ENCODE measurements around the gene MAD1L1.

Gene MAD1L1

GRCh38 chr7:2066251-2066919 lies 166.4 kb downstream of the MAD1L1 start:
- H3K4me3 ChIP-seq (ENCODE audit: severe bottlenecking), result no peak overlapping the region
- DNase-seq (ENCODE audit: low spot score) (no peak), ATAC-seq (ENCODE audit: low read depth) (no peak)
- peaks cover 6% of the 10 kb centered on the region for H3K4me1 ChIP-seq (ENCODE audit: insufficient read depth, poor library complexity, severe bottlenecking)
- no peak for TF ChIP-seq CTCF (IDR thresholded peaks at IDR 0.05; ENCODE audit: poor library complexity, severe bottlenecking)
- H3K27me3 ChIP-seq (ENCODE audit: insufficient read depth, poor library complexity, severe bottlenecking), result no peaks in the 10 kb centered on the region
- no peak overlapping the region for H3K27ac ChIP-seq (ENCODE audit: poor library complexity, severe bottlenecking)
- no peaks in the 10 kb centered on the region for H3K36me3 ChIP-seq (ENCODE audit: low read depth)
- H3K9me3 ChIP-seq (ENCODE audit: severe bottlenecking), result no peaks in the 10 kb centered on the region

- Histone ChIP-seq H3K27ac (ENCODE audit: poor library complexity, severe bottlenecking) (no peak overlapping the region), H3K9me3 (ENCODE audit: severe bottlenecking) (no peaks in the 10 kb centered on the region), H3K36me3 (ENCODE audit: low read depth) (no peaks in the 10 kb centered on the region), H3K27me3 (ENCODE audit: insufficient read depth, poor library complexity, severe bottlenecking) (no peaks in the 10 kb centered on the region), H3K4me3 (ENCODE audit: severe bottlenecking) (no peak overlapping the region), H3K4me1 (ENCODE audit: insufficient read depth, poor library complexity, severe bottlenecking) (peaks cover 6% of the 10 kb centered on the region)
- ATAC-seq (ENCODE audit: low read depth) (no peak), DNase-seq (ENCODE audit: low spot score) (no peak)
- no peak for TF ChIP-seq CTCF (IDR thresholded peaks at IDR 0.05; ENCODE audit: poor library complexity, severe bottlenecking)
These were observed 167.2 kb downstream of the MAD1L1 start for GRCh38 chr7:2065528-2065927.

GRCh38 chr7:2063563-2064260 lies 169.0 kb downstream of the MAD1L1 start:
- Histone ChIP-seq H3K4me1 (ENCODE audit: insufficient read depth, poor library complexity, severe bottlenecking) (peaks cover 6% of the 10 kb centered on the region), H3K36me3 (ENCODE audit: low read depth) (no peaks in the 10 kb centered on the region), H3K27ac (ENCODE audit: poor library complexity, severe bottlenecking) (no peak overlapping the region), H3K4me3 (ENCODE audit: severe bottlenecking) (no peak overlapping the region), H3K9me3 (ENCODE audit: severe bottlenecking) (no peaks in the 10 kb centered on the region), H3K27me3 (ENCODE audit: insufficient read depth, poor library complexity, severe bottlenecking) (no peaks in the 10 kb centered on the region)
- DNase-seq (ENCODE audit: low spot score) (no peak), ATAC-seq (ENCODE audit: low read depth) (peak; percentile 64)
- no peak for TF ChIP-seq CTCF (IDR thresholded peaks at IDR 0.05; ENCODE audit: poor library complexity, severe bottlenecking)

GRCh38 chr7:2062648-2063047 lies 170.1 kb downstream of the MAD1L1 start:
- H3K36me3 ChIP-seq (ENCODE audit: low read depth), result no peaks in the 10 kb centered on the region
- H3K27ac ChIP-seq (ENCODE audit: poor library complexity, severe bottlenecking), result no peak overlapping the region
- H3K4me1 ChIP-seq (ENCODE audit: insufficient read depth, poor library complexity, severe bottlenecking), result peaks cover 6% of the 10 kb centered on the region
- DNase-seq (ENCODE audit: low spot score) (no peak), ATAC-seq (ENCODE audit: low read depth) (no peak)
- H3K9me3 ChIP-seq (ENCODE audit: severe bottlenecking), result no peaks in the 10 kb centered on the region
- no peak for TF ChIP-seq CTCF (IDR thresholded peaks at IDR 0.05; ENCODE audit: poor library complexity, severe bottlenecking)
- H3K27me3 ChIP-seq (ENCODE audit: insufficient read depth, poor library complexity, severe bottlenecking), result no peaks in the 10 kb centered on the region
- no peak overlapping the region for H3K4me3 ChIP-seq (ENCODE audit: severe bottlenecking)

- no peak overlapping the region for H3K4me3 ChIP-seq (ENCODE audit: severe bottlenecking)
- TF ChIP-seq CTCF (IDR thresholded peaks at IDR 0.05; ENCODE audit: poor library complexity, severe bottlenecking), result no peak
- H3K27ac ChIP-seq (ENCODE audit: poor library complexity, severe bottlenecking), result no peak overlapping the region
- no peaks in the 10 kb centered on the region for H3K9me3 ChIP-seq (ENCODE audit: severe bottlenecking)
- H3K36me3 ChIP-seq (ENCODE audit: low read depth), result no peaks in the 10 kb centered on the region
- peaks cover 6% of the 10 kb centered on the region for H3K4me1 ChIP-seq (ENCODE audit: insufficient read depth, poor library complexity, severe bottlenecking)
- no peaks in the 10 kb centered on the region for H3K27me3 ChIP-seq (ENCODE audit: insufficient read depth, poor library complexity, severe bottlenecking)
- ATAC-seq (ENCODE audit: low read depth) (no peak), DNase-seq (ENCODE audit: low spot score) (no peak)
These were observed 172.0 kb downstream of the MAD1L1 start for GRCh38 chr7:2060701-2061100.

Measured in RWPE2 (cell line).